ENCODE data around the gene CPA5. TPM values are rescaled to one million over a fixed set of nuclear protein-coding genes. Genes with fewer than 3 reads are reported as not detected.
"Not testable (repeated sequence)": the region's sequence is repeated elsewhere in the genome, so short reads cannot be mapped to it uniquely, and the experiment has no call there.

The CPA5 gene
- 10 to 100 TPM in 2 of 12 donors, 1 to 10 TPM in 8, not detected in 2; 1.1 to 16.8 (median 2.1) TPM for polyA plus RNA-seq (ENCODE audit: insufficient read length in 12 of 12)
- long read RNA-seq, donor 1, result 0 reads
- long read RNA-seq, donor 2, partial matches to known transcripts, result 0 of 1 reads
- long read RNA-seq, donor 2, other reads (novel, unspliced or antisense), result 0 of 1 reads
- long read RNA-seq, donor 3, partial matches to known transcripts, result 0 of 1 reads
- long read RNA-seq, donor 3, other reads (novel, unspliced or antisense), result 0 of 1 reads
- long read RNA-seq, donor 4, result 0 reads
- long read RNA-seq, donor 5, result 0 reads
- long read RNA-seq, donor 6, result 0 reads
- long read RNA-seq, donor 7, result 0 reads
- long read RNA-seq, donor 8, result 0 reads
- long read RNA-seq, donor 9, partial matches to known transcripts, result 0 of 1 reads
- long read RNA-seq, donor 9, other reads (novel, unspliced or antisense), result 0 of 1 reads
- long read RNA-seq, donor 10, partial matches to known transcripts, result 0 of 2 reads
- long read RNA-seq, donor 10, other reads (novel, unspliced or antisense), result 0 of 2 reads
- long read RNA-seq, donor 11, partial matches to known transcripts, result 0 of 5 reads
- long read RNA-seq, donor 11, other reads (novel, unspliced or antisense), result 5 of 5 reads

- DNase-seq, result no peak
Observed at GRCh38 chr7:130344271-130344866, at the start of gene CPA5. TSS of gene CPA5 (plus strand) at chr7:130344816. CDS start at chr7:130346486, 1,670 bp downstream.

- DNase-seq, result no peak
Observed at GRCh38 chr7:130296221-130296951, 48.2 kb upstream of the CPA5 start.

- DNase-seq, result peak; percentile 85
Observed at GRCh38 chr7:130297628-130298543, 46.7 kb upstream of the CPA5 start.

- DNase-seq, result no peak
Observed at GRCh38 chr7:130298544-130299326, 45.9 kb upstream of the CPA5 start.

GRCh38 chr7:130299866-130300265 is 44.8 kb upstream of the CPA5 start:
- peak; percentile 36 for DNase-seq

GRCh38 chr7:130301501-130302020 is 43.1 kb upstream of the CPA5 start:
- no peak for DNase-seq

- DNase-seq, result no peak
Observed at GRCh38 chr7:130302649-130303048, 42.0 kb upstream of the CPA5 start.

GRCh38 chr7:130303127-130303526 is 41.5 kb upstream of the CPA5 start:
- DNase-seq, result no peak

- DNase-seq, result no peak
Observed at GRCh38 chr7:130303551-130303950, 41.1 kb upstream of the CPA5 start.

GRCh38 chr7:130303982-130304381 is 40.6 kb upstream of the CPA5 start:
- DNase-seq, result no peak

- no peak for DNase-seq
Observed at GRCh38 chr7:130304878-130305277, 39.7 kb upstream of the CPA5 start.

GRCh38 chr7:130305433-130306042 is 39.1 kb upstream of the CPA5 start:
- no peak for DNase-seq

- no peak for DNase-seq
Observed at GRCh38 chr7:130309986-130310385, 34.6 kb upstream of the CPA5 start.

GRCh38 chr7:130314305-130314704 is 30.3 kb upstream of the CPA5 start:
- no peak for DNase-seq

GRCh38 chr7:130319541-130319940 is 25.1 kb upstream of the CPA5 start:
- no peak for DNase-seq

GRCh38 chr7:130321542-130322229 is 22.9 kb upstream of the CPA5 start:
- not testable (repeated sequence) for DNase-seq

GRCh38 chr7:130322615-130323014 is 22.0 kb upstream of the CPA5 start:
- no peak for DNase-seq

GRCh38 chr7:130324306-130324943 is 20.2 kb upstream of the CPA5 start:
- no peak for DNase-seq

Measured in muscle of arm (tissue), 14 donors.